ENCODE data around the gene FXYD6.

Gene FXYD6

DNA sequence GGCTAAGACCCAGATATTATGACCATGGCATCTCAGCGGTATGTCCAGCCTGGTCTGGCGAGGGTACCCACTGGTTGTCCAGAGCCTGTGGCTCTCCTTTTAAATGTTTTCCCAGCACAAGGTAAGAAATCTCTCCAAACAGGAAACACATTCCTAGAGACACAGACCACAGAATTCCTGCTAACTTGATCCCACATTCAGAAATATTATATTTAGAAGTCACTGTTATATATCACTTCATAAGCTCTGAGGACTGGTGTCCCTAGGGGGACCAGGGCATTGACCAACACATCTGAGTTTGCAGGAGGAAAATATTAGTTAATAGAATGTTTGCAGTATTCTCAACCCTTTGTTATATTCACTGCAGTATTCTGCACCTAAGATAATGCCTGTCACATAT lies 29.7 kb upstream of the FXYD6 start:
- TF ChIP-seq GATA3 (IDR thresholded peaks at IDR 0.05; ENCODE audit: low read depth, low read length) (no peak), GATA2 (IDR thresholded peaks at IDR 0.05; ENCODE audit: low read depth, low read length) (no peak)

DNA sequence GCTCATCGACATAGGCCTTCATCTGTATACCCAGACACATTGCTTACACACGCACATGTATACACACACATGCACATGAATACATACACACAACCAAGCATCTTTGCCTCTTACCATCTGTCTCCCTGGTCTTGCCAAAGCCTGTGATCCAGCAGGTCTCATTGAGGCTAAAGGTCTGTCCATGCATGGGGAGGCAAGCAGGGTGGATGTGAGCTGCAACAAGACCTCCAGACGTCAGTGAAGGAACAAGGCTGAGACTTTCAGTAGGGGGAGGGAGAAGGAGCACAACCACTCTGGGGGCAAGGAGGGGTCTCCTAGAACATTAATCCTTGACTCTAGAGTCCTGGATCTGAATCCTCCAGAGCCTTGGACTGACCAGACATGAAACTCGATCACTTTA lies 29.1 kb upstream of the FXYD6 start:
- TF ChIP-seq GATA3 (IDR thresholded peaks at IDR 0.05; ENCODE audit: low read depth, low read length), result no peak
- no peak for TF ChIP-seq GATA2 (IDR thresholded peaks at IDR 0.05; ENCODE audit: low read depth, low read length)

DNA sequence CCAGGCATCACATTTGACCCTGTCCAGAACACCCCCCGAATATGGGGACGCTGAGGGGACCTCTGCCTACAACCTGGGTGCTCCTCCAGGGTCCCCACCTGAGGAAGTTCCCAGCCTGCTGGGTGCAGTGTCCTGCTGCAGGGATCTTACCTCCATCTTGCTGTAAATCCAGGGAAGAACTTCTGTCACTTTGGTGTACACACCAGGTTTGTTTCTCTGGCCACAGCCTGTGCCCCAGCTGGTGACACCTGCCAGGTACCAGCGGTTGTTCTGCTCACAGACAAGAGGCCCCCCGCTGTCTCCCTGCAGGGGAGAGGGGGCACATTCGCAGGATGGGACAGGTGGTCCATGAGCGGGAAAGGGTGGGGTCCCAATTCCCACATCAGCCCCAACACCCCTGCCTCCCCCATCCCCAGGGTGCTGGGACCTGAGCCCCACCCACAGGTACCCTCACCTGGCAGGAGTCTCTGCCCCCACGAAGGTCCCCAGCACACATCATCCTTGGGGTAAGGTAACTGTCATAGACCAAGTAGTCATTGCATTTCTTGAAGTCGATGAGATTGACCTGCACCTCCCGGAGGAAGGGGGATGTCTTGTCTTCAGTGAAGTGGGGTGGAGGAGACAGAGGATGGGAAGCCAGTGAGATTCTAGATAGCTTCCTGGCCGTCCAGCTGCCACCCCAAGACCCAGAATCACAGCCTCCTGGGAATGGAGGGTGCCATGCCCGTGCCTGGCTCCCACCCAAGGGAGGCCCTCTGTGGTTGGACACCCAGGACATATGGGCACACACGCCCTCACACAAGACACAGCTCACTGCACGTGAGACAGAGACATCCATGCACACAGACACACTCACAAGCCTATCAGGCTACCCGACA lies 27.3 kb upstream of the FXYD6 start:
- TF ChIP-seq GATA3 (IDR thresholded peaks at IDR 0.05; ENCODE audit: low read depth, low read length), result no peak
- TF ChIP-seq GATA2 (IDR thresholded peaks at IDR 0.05; ENCODE audit: low read depth, low read length), result no peak

DNA sequence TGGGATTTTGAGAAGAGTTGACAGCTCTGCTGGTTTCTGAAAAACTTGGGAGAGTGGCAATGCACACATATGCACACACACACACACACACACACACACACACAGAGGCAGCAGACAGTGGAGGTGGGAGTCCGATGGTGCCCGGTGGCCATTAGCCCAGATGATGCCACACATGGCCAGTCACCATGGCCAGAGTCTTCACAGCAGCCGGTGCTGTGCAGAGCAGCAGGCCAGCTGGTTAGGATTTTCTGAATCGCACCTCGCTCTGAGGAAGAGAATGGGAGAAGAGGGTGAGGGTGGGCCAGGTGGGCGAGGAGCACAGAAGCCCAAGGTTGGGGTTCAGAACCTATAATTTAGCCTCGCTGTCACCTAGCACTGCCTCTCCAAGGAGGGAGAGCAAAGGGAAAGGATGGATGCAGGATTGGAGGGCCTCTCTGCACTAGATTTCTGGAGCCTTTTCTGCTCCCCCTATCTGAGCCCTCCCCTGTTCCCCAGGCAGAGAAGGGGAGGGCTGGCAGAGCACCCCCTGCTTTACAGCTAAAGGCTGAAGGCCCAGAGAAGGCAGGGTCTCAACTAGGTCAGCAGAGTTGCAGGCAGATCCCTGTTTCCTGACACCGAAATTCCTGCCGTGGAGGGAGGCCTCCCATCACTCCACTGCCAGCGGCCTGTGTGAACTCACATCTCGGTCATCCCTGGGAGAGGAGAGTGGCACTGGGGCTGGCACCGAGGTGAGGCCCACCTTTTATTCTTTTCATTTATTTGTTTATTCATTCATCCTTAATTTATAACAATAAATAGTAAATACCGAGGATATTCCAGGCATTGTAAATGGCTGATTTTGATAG lies 25.8 kb upstream of the FXYD6 start:
- TF ChIP-seq GATA3 (IDR thresholded peaks at IDR 0.05; ENCODE audit: low read depth, low read length) (no peak), GATA2 (IDR thresholded peaks at IDR 0.05; ENCODE audit: low read depth, low read length) (no peak)

DNA sequence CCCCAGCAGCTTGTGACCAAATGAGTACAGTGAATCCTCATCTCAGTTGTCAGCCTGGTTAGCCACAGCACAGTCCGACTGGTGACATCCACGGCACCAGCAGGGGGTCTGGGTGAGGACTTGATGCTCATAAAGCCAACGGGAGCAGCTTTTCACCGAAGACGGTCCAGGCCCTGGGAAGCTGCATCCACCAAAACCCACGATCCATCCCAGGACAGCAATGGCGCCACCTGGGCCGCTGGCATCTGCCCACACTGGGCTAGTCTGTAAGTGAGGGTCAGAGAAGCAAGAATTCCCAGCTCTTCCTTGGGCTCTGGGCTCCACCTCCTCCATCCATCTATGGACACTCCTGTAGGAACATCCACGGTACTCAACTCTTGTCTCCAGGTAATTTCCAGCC lies 25.1 kb upstream of the FXYD6 start:
- TF ChIP-seq GATA3 (IDR thresholded peaks at IDR 0.05; ENCODE audit: low read depth, low read length) (no peak), GATA2 (IDR thresholded peaks at IDR 0.05; ENCODE audit: low read depth, low read length) (no peak)

DNA sequence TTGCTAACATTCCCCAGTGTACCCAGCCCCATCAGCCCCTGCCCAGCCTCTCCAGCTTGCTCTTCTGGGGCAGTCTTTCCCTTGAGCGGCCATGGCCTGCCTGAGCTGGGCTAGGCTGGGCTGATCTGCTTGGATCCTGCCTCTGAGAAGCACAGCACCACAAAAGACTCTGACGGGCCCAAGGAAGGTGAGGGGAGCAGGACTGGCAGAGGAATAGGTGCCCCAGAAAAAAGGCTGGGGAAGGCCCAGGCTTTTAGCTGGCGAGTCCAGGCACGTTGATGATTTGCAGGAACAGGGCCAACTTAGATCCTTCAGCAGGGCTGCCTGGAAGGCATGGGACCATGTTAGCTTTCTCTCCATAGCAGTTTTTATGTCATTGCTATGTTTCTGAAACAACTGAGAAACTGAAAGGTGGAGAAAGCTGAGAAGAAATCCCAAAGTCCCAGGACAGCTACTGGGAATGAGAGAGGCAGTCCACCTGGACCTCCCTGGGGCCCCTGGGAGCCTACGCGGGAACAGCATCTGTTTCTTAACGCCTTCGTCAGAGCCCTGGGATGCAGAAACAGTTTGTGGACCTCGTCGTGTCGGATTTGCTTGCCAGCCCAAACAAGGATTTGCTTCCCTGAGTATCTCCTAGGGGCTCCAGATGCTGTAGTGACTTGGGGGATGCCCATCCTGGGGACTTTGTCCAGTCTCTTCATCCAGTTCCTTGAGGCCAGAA lies 24.4 kb upstream of the FXYD6 start:
- no peak for TF ChIP-seq GATA3 (IDR thresholded peaks at IDR 0.05; ENCODE audit: low read depth, low read length)
- TF ChIP-seq GATA2 (IDR thresholded peaks at IDR 0.05; ENCODE audit: low read depth, low read length), result no peak

DNA sequence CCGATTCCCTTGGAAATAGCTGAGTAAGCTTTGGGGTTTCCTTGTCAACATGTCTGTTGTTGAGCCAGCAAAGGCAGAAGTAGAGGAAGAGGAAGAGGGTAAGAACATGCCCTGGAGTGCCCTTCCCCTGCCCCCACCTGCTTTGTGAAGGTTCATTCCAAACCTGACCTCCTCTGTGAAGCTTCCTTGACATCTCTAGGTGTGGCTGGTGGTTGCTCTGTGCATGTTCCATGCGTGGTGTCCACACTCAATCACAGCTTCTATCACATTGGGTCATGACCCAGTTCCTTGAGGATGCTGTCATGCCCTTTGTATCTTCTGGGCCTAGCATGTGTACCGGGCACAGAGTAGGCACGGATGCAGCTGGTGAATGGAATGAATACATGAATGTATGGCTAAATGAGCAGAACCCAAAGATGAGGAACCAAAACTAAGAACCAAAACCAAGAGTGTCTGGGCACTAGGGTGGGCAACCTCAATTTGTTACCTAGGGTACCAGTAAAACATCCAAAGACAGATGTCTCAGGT lies 23.7 kb upstream of the FXYD6 start:
- no peak for TF ChIP-seq GATA3 (IDR thresholded peaks at IDR 0.05; ENCODE audit: low read depth, low read length)
- no peak for TF ChIP-seq GATA2 (IDR thresholded peaks at IDR 0.05; ENCODE audit: low read depth, low read length)

DNA sequence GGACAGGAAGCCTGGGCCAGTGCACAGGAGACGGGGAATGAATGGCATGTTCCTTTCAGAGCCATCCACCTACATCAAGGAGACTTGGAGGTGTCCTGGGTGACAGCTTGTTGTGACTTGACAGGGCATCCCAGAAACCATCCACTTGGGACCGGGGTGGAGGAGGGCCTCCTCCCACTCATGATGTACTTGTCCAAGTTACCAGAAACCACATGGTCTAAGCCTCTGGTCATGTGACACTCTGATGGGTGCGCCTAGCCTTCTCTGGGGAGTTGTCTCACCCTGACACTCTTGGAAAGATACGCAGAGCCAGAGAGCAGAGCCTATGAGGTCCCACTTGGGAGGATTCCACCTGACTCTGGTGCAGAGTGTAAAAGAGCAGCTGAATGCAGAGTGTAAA lies 21.6 kb upstream of the FXYD6 start:
- TF ChIP-seq GATA3 (IDR thresholded peaks at IDR 0.05; ENCODE audit: low read depth, low read length) (no peak), GATA2 (IDR thresholded peaks at IDR 0.05; ENCODE audit: low read depth, low read length) (no peak)

DNA sequence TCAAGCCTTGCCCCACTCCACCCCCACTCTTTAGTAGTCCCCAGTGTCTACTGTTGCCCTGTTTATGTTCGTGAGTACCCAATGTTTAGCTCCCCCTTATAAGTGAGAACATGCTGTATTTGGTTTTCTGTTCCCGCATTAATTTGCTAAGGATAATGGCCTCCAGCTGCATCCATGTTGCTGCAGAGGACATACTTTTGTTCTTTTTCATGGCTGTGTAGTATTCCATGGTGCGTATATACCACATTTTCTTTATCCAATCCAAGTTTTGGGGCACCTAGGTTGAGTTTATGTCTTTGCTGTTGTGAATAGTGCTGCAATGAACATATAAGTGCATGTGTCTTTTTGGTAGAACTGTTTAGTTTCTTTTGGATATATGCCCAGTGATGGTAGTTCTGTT lies 16.2 kb upstream of the FXYD6 start:
- TF ChIP-seq GATA3 (IDR thresholded peaks at IDR 0.05; ENCODE audit: low read depth, low read length) (no peak), GATA2 (IDR thresholded peaks at IDR 0.05; ENCODE audit: low read depth, low read length) (no peak)

DNA sequence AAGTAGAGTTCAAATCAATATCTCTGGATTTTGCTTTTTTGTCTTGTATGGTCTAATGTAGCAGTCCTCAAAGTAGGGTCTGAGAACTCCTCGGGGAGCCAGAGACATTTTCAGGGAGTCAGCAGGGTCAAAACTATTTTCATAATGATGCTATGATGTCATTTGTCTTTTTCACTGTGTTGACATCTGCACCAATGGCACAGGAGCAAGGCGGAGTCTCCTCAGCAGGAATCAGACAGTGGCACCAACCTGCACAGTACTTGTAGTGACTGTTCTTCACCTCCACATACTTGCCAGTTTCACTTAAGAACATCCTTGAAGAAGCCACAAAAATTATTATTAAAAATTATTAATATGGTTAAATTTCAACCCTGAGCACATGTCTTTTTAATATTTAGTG lies 14.9 kb upstream of the FXYD6 start:
- TF ChIP-seq GATA2 (IDR thresholded peaks at IDR 0.05; ENCODE audit: low read depth, low read length) (no peak), GATA3 (IDR thresholded peaks at IDR 0.05; ENCODE audit: low read depth, low read length) (no peak)

DNA sequence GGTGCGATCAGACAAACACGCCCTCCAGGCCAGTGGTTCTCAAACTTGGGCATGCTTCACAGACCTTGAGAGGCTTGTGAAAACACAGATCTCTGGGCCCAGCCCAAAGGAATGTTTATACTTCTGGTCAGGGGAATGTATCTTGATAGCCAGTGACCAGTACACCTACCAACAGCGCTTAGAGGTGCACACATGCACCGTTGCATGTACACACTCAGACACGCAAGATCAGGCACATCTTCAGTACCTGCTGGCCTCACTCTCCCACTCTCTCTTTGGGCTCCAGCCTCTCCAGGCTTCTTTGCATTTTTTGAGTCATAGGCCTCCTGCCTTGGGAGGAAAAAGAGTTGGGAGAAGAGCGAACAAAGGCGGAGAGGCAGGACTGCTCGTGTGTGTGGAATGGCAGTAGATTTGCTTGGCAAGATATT lies 11.7 kb upstream of the FXYD6 start:
- no peak for TF ChIP-seq GATA2 (IDR thresholded peaks at IDR 0.05; ENCODE audit: low read depth, low read length)
- TF ChIP-seq GATA3 (IDR thresholded peaks at IDR 0.05; ENCODE audit: low read depth, low read length), result no peak

DNA sequence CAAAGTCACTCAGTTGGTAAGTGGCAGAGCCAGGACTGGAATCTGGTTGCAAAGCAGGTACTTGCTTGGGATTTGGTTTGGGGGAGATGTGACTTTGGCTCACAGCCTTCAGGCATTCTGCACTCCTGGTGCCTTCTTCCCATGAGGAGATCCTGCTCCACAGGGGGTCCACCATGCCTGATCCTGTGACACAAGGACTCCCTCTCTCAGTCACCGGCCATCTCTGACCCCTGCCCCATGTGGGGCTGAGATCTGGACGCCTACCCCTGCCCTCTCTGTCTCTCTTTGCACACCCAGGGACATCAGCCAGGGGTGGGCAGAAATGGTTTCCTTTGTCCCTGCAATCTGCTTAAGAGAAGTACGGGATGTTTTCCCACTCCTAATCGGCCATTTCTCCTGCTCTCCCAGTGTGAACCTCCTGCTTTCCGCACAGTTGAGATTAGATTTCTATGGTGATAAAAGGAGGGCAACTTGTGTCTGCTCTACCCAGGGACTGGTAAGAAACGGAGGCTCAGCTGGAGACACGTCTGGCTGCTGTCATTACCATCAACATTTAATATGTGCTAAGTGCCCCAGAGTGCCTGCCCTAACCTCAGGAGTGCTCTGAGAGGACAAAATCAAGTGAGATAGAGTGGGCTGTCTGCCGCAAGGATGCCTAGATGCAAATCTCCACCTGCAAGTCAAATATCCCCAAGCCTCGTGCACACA lies 11.1 kb upstream of the FXYD6 start:
- 0 out of 2 replicates have a peak, but pooled peaks have one; percentile 25 for TF ChIP-seq GATA2 (IDR thresholded peaks at IDR 0.05; ENCODE audit: low read depth, low read length)
- no peak for TF ChIP-seq GATA3 (IDR thresholded peaks at IDR 0.05; ENCODE audit: low read depth, low read length)

DNA sequence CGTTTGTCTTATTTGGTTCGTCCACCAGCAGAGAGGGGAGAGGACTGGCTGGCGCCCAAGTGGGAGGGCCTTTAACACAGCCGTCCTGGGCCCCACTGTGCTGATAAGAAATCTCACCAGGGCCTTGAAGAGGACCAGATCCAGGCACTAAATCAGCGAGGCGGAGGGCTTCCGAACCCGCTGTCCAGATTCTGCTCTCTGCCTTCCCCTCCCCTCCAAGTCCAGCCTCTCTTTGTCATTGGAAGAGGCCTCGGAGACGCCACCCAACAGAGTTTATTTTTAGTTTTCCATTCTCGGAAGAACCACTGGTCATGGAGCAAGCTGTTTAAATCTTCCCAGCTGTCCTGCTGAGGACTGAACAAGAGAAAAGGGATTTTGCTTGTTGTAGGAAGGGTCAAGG lies 9.3 kb upstream of the FXYD6 start:
- TF ChIP-seq GATA2 (IDR thresholded peaks at IDR 0.05; ENCODE audit: low read depth, low read length), result peak; percentile 67
- no peak for TF ChIP-seq GATA3 (IDR thresholded peaks at IDR 0.05; ENCODE audit: low read depth, low read length)
